GM18511 (cell line): ENCODE measurements around the gene CDC20.

Source experiments
- ATAC-seq: cut with Tn5 transposase; IDR thresholded peaks from one replicate; pipeline ENCODE4 v1.9.1; 2021; ENCODE audit warnings: mild to moderate bottlenecking, moderate library complexity; ENCODE audit not compliant: unreplicated experiment

Gene CDC20

DNA sequence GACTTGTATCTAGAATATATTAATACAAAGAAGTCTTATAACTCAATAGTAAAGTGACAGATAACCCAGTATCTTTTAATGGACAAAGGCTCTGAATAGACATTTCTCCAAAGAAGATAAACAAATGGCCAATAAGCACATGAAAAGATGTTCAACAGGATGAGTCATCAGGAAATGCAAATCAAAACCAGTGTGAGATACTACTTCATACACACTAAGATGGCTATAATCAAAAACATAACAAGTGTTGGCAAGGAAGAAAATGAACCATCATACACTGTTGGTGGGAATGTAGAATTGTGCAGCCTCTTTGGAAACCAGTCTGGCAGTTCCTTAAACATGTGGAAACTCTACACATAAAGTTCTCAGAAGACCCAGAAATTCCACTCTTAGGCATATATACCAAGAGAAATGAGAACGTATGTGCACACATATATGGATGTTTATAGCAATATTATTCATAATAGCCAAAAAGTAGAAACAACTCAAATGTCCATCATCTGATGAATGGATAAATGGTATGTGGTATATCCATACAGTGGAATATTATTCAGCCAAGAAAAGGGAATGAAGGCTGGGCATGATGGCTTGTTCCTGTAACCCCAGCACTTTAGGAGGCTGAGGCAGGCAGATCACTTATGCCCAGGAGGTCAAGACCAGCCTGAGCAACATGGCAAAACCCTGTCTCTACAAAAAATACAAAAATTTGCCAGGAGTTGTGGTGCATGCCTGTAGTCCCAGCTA, 31.1 kb upstream of the CDC20 start:
- ATAC-seq: no peak

DNA sequence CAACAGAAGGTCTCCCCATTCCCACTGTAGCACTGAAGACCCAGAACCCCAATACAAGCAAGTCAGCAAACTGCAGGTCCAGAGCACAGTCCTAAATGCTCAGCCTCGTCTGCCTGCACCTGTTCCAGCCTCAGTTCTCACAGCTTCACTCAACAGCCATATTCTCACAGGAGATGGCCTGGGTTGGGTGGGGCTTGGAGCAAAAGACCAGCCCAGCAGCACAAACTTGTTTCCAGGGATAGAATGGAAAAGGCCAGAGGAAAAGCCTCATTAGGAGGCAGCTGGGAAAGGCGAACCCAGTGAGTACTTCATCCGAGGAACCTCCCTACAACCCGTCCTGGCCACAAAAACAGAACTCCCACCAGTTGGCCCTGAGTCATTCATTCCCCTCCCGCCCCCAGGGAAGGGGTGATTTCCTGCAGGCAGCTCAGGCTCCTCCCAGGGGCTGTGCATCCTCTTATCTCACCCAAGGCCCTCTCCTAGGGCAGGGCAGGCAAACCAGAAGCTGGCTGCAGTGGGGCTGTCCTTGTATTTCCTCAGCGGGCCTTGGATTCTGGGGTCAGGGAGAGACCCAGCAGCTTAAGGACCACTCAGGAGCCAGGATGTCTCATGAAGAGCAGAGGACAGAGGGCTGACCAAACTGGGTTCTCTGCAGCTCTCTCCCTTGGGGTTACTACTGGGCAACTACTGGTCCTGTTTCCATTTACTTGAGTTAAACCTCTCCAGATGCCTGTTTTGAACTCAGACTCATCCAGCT, 28.6 kb upstream of the CDC20 start:
- ATAC-seq: no peak

DNA sequence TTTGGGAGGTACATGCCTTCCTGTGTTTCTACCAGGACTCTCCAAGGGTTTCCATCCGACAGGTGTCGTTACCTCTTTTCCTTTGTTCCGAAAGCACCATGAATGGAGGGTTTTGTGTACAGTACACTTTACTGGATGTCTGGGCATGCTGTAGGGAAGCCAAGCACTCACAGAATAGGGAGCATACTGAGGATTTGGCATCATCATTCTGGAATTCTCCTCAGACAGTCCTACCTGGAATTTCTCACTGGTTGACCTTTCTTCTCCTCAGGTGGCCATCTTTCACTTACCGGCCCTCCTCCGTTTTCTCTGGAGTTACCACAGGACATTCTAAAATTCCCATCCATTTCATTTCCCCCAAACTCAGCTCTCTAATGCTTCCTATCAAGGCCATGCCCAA, 27.1 kb upstream of the CDC20 start:
- ATAC-seq: no peak

DNA sequence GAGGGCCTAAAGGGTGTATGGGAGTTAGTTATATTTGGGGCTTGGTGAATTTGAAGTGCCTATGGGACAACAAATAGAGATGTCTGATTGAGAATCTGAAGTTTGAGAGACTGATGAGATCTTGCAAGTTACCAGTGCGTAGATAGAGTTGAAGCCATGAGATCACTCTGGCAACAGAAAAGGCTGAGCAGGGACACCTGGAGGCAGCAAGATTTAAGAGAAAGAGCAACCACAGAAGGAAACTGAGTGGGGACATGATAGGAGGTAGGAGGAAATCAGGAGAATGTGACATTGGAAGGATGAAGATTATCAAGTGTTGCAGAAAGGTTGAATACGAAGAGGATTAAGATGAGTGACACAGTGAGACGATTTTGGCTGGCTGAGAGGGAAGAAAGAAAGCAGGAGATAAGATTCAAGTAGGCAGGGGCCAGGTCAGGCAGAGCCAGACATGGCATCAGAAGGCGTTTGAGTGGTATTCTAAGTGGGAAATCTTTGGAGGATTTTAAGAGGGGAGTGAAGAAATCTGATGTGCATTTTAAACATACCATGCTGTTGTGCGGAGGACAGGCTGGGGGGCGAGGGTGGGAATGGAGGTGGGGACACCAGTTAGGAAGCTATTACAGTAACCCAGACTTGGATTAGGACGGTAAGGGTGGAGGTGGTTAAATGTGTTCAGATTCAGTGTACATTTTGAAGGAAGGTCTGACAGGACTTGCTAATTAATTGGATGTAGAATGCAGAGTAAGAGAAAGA, 24.2 kb upstream of the CDC20 start:
- ATAC-seq: no peak

DNA sequence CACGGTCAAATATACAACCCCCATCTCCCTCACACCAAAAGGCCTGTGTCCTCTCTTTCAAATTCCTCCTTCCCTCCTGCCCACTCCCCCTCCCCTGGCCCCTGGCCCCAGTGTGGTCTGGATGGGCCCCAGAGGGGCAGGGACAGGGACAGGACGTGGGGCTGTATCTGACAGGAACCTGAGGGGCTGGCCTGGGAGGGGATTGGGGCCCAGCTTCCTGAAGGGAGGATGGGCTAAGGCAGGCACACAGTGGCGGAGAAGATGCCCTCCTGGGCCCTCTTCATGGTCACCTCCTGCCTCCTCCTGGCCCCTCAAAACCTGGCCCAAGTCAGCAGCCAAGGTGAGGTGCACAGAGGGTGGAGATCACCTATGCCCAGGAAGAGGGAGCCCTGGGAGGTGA, 21.2 kb upstream of the CDC20 start, which contains the start of gene MPL:
MPL (plus strand) TSS at position 231 of the 400 bp plus-strand sequence; CDS start at position 262, 31 bp downstream.
- ATAC-seq: no peak

DNA sequence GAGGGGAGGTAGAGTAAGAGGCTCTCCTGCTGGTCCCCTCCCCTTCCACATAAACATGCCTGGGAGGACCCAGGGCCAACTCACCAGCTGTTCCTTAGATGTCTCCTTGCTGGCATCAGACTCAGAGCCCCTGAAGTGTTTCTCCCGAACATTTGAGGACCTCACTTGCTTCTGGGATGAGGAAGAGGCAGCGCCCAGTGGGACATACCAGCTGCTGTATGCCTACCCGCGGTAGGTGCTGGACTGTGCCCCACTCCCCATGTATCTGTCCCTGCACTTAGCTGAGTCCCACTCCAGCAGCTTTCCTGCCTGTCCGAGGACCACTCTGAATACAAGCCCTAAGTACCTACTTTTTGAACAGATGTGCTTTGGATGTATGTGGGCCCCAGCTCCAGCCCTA, 20.8 kb upstream of the CDC20 start:
- no peak for ATAC-seq

DNA sequence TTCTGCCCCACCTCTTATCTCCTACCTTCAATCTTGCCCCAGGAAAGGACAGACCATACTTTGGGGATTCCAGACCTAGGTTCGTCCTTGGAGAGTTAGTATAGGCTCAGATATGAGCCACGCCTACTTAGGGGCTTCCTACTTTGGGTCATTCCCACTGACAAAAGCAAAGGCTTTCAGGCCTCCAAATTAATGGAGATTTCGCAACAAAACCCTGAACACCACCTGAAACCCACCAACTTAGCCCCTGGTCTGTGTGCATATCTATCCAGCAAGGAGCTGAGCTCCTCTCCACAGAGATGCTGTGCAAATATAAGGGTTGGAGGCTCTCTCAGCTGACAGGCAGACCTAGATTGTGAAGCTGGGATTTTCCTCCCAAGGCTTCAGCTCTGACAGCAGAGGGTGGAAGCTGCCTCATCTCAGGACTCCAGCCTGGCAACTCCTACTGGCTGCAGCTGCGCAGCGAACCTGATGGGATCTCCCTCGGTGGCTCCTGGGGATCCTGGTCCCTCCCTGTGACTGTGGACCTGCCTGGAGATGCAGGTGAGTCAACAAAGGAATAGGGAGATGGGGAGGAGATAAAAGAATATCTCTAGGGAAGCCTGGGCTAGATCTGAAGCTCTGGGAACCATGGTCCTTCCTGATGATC, 19.1 kb upstream of the CDC20 start:
- ATAC-seq: no peak

DNA sequence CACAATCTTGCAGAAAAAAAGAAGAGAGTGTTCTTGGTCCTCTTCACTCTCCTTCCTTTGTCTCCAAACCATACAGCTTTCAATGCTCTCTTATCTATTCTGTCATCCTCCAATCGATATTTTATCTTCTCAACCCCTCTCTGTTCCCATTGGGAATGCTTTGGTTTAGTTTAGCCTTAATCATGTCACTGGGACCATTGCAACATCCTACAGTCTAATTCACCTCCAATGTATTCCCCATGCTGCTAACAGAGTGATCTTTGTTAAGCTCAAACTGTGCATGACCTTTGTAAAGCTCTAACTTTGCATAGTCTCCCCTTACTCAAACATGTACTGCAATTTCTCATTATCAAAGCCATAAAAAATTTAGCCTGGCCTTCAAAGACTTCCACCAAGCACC, 18.2 kb upstream of the CDC20 start:
- ATAC-seq: no peak

DNA sequence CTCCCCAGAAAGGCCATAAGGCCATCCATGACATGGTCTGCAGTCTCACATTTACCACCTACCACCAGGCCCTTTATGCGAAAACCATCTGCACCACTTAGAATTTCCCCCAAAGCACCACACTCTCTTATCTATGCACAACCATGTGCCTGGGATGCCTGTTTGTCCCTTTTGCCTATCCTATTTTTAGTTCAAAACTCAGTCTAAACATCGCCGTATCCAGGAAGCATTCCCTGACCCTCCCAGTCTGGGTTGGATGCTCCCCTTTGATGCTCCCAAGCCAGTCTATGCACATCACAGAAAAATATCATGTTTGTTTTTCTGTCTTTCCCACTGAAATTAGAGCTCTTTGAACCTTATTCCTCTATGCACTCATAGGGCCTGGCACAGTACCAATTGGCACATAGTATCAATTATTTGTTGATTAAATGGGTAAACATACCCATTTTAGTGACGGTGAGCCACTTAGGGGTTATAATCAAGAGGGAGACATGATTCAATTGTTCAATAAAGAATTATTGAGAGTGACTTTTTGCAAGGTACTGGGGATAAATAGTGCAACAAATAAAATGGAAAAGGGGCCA, 14.4 kb upstream of the CDC20 start:
- no peak for ATAC-seq

DNA sequence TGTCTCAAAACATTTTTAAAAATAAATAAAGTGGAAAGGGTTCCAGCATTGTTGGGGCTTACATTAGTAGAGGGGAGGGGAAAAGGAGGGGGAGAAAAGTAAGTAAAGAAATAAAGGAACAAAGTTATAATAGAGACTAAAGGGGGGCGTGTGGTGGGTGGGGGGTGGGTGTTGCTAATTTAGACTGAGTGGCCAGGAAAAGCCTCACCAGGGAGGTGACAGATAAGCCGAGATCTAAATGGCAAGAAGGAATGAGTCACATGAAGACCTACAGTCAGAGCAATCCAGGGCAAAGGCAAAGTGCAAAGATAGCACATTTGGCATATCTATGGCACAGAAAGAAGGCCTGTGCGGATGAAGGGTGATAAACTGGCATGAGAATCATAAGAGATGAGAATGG, 13.7 kb upstream of the CDC20 start:
- ATAC-seq: no peak

DNA sequence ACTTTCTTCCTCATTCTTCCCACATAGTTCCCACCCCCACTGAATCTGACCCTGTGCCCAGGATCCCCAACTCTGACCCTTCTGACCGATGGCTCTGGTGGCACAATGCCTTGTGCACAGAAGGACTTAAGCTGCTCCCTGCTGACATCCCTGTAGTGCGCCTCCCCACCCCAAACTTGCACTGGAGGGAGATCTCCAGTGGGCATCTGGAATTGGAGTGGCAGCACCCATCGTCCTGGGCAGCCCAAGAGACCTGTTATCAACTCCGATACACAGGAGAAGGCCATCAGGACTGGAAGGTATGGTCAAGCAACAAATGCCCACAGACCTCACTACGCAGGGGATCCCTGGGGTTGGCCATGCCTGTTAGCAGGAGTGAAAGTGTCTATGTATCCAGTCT, 12.1 kb upstream of the CDC20 start:
- no peak for ATAC-seq

DNA sequence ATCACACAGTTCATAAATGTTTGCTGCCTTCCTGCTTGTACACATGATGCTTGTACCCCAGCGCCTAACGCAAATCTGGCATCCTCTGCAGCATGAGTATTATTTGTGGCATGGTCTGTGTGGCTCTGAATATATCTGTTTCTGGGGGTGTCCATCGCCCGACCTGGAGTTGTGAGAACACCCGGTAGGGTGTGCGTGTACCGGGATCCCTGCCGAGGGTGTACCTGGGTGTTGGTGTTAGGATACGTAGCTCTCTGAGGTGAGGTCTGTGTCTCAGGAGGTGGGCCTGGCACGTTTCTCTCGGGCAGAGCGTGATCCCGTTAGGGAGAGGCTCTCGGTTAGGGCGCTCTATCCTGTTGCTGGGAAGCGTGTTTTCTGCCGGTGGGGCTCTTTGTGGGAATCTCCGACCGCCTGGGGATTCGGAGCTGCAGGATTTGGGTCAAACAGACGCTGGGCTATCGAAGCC, 10.4 kb upstream of the CDC20 start:
- no peak for ATAC-seq

DNA sequence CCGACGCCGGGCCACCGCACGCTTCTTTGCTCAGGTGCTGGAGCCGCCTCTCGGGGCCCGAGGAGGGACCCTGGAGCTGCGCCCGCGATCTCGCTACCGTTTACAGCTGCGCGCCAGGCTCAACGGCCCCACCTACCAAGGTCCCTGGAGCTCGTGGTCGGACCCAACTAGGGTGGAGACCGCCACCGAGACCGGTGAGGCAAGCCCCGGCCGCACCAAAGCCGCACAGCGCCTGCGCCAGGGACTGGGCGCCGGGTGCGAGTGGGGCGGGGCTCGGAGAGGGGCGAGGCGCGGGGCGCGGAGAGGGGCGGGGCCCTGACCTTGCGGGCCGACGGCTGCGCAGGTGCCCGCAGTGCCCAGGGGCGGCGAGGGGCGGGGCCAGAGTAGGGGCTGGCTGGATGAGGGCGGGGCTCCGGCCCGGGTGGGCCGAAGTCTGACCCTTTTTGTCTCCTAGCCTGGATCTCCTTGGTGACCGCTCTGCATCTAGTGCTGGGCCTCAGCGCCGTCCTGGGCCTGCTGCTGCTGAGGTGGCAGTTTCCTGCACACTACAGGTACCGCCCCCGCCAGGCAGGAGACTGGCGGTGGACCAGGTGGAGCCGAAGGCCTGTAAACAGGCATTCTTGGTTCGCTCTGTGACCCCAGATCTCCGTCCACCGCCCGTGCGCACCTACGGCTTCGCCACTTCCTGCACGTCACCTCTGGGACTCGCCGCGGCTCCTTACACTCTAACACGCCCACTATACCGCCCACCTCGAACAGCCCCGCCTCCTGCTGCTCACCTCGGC, 9.8 kb upstream of the CDC20 start:
- ATAC-seq: no peak

DNA sequence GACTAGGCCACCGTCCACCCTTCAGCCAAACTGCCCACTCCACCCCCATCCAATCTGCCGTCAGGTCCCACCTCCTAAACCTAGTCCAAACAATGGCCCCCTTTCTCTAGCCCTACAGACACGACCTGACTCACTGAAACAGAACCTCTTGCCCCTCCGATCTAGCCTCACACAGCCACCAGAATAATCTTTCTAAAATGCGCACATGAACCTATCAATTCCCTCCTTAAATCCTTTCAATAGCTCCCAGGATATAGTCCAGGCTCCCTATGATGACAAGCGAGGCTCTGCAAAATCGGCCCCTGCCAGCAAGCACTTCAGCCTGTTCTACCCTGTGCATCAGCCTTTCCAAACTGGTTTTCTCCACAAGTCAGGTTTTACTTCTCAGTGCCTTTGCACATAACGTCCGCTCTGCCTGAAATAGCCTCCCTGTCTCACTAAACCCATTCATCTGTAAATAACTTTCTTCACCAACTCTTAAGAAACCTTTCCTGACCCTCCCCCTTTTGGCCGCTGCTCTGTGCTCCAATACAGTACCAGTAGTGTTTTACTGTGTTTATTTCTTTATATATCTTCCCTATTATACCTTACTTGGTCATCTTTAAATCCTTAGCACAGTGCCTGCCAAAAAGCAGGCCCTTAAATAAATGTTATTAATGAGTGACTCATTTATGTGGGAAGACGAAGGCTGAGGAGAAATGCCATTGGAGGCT, 9.0 kb upstream of the CDC20 start:
- no peak for ATAC-seq

DNA sequence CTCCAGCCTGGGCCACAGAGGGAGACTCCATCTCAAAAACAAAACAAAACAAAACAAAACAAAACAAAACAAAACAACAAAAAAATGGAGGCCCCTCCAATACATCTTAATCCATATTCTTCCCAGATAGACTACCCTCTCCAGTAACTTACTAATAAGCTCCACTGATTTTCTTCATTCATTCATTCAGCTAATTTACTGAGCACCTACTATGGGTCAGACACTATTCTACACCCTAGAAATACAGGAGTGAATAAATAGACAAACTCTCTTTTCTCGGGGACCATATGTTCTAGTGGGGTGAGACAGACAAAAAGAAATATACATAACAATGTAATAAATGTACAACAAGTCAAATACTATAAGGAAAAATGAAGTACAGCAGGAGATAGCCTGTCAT, 7.8 kb upstream of the CDC20 start:
- ATAC-seq: no peak

DNA sequence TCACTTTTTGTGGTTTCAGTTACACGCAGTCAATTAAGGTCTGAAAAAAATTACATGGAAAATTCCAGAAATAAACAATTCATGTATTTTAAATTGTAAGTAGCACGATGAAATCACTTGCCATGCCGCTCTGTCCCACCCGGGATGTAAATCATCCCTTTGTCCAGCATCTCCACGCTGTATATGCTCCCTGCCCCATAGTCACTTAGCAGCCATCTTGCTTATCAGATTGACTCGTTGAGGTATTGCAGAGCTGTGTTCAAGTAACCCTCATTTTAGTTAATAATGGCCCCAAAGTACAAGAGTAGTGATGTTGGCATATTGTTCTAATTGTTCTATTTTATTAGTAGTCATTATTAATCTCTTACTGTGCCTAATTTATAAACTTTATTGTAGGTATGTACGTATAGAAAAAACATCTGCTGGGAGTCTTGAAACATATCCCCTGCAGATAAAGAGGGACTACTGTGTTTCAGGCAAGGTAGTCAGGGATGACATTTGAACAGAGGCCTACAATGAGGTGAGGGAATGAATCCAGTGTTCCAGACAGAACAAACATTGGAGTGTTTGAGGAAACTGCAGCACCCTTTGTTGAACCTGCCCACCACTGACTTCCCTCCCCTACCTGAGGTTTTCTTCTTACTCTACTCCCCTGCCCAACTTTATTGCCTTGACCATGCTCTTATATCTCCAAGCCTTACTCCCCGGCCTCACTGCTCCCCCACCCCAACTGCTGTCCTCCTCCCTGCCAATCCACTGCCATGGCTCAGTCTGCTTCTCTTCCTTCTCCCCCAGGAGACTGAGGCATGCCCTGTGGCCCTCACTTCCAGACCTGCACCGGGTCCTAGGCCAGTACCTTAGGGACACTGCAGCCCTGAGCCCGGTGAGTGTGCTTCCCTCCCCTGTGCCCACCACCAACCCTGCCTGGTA, 7.1 kb upstream of the CDC20 start:
- ATAC-seq: no peak

DNA sequence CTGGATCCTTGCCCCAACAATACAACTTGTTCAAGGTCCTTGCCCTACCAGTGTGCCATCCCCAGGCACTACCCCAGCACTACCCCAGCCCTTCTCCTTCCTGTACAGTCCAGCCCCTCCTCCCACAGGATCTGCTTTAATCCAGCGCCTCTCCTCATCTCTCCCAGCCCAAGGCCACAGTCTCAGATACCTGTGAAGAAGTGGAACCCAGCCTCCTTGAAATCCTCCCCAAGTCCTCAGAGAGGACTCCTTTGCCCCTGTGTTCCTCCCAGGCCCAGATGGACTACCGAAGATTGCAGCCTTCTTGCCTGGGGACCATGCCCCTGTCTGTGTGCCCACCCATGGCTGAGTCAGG, 6.5 kb upstream of the CDC20 start:
- no peak for ATAC-seq

DNA sequence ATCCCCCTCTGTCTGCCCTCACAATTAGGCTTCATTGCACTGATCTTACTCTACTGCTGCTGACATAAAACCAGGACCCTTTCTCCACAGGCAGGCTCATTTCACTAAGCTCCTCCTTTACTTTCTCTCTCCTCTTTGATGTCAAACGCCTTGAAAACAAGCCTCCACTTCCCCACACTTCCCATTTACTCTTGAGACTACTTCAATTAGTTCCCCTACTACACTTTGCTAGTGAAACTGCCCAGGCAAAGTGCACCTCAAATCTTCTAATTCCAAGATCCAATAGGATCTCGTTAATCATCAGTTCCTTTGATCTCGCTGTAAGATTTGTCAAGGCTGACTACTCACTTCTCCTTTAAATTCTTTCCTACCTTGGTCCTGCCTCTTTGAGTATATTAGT, 5.9 kb upstream of the CDC20 start:
- no peak for ATAC-seq
